OCI-LY1 (cell line): ENCODE results near the gene STK17B.

Source experiments
- CTCF ChIP-seq: fragments of 200-600 bp; sonication (generic), shearing (Covaris generic); IDR thresholded peaks from 2 replicates; pipeline ENCODE4 v1.5.1; 2017; ENCODE audit warnings: mild to moderate bottlenecking, antibody characterized with exemption, low read length, moderate library complexity, mixed read lengths
- EZH2 ChIP-seq: fragments of 200-600 bp; sonication (generic), shearing (Covaris generic); IDR thresholded peaks from 2 replicates; pipeline ENCODE4 v1.8.0; 2017; ENCODE audit warnings: borderline replicate concordance, mixed run types, mild to moderate bottlenecking, antibody characterized with exemption, low read length, moderate library complexity, mixed read lengths

DNA sequence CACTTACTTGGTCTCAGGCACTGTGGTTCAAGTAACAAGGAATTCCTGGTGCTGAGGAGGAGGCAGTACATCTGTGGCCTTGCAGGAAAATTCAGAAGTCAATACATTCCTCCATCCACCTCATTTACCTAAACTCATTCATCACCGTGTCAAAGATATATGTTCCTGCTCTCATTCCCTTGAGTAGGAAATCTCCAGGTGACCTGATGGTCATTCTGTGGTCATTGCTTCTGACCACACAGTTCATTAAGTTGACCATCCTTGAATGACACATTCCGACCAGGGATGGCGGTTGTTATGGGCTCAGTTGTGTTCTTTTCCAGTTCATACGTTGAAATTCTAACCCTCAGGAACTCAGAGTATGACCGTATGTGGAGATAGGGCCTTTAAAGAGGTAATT is 2.1 kb upstream of the STK17B start:
- no peak for TF ChIP-seq CTCF
- TF ChIP-seq EZH2, result no peak
